GM18519 (cell line): ENCODE results near the gene YIPF1.
"Not testable (repeated sequence)": the region's sequence is repeated elsewhere in the genome, so short reads cannot be mapped to it uniquely, and the experiment has no call there.

Source experiments
- ATAC-seq: cut with Tn5 transposase; IDR thresholded peaks from one replicate; pipeline ENCODE4 v1.9.1; 2021; ENCODE audit warnings: mild to moderate bottlenecking, moderate library complexity; ENCODE audit not compliant: unreplicated experiment, low FRiP score

Gene YIPF1

DNA sequence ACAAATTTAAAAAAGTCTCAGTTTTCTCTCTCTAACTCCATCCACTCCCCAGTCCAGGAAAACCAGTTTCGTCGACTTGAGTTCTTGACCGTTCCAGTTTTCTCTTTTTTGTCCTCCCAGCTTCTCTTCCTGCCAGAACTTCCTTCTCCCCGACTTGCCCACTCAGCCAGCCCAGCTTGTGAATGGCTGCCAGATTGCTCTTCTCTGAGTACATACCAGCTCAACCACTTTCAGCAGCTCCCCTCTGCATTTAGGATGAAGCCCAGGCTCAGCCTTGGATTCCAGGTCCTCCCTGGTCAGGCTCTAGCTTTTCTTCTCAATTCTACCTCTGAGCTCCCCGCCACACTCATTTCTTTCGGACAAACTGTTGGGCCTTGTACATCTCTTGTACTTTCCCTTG lies 5.8 kb upstream of the YIPF1 start:
- ATAC-seq = no peak

GRCh38 chr1:53894644-53895043 lies 5.0 kb upstream of the YIPF1 start:
- ATAC-seq = no peak

DNA sequence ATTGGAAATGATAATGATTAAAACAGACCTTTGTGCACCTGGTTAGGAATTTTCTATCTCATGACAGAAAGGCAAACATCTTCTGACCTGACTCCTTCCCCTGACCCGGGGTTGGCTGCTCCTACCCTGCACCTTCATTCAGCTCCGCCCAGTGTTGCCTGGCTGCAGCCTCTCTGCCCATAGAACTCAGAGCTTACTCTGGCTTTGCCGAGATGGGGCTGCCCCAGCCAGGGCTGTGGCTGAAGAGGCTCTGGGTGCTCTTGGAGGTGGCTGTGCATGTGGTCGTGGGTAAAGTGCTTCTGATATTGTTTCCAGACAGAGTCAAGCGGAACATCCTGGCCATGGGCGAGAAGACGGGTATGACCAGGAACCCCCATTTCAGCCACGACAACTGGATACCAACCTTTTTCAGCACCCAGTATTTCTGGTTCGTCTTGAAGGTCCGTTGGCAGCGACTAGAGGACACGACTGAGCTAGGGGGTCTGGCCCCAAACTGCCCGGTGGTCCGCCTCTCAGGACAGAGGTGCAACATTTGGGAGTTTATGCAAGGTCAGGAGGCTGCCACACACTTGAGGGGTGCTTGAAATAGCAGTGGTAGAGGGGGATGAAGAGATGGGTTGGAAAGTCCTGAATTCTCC lies 4.5 kb upstream of the YIPF1 start, which contains the start of gene DIO1:
Gene DIO1, plus strand, starts transcription at position 189 of the 638 bp plus-strand sequence. Its CDS starts 24 bp downstream, at position 213.
- ATAC-seq = no peak

DNA sequence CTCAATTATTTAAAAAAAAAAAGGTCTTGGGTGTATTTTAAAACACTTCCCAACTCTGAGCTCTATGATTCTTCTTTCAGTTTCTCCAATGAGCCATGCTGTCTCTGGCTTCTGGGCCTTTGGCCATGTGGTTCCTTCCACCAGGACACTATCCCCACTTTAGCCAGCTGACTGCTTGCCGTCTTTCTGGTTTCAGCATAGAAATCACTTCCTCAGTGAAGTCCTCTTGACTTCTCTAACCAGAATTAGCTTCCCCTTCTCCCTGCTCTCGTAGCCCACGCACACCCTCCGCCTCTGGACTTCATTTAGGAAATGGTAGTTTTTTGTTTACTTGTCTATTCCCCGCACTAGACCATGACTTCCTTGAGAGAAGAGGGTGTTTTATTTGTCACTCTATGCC lies 3.3 kb upstream of the YIPF1 start:
- no peak for ATAC-seq

DNA sequence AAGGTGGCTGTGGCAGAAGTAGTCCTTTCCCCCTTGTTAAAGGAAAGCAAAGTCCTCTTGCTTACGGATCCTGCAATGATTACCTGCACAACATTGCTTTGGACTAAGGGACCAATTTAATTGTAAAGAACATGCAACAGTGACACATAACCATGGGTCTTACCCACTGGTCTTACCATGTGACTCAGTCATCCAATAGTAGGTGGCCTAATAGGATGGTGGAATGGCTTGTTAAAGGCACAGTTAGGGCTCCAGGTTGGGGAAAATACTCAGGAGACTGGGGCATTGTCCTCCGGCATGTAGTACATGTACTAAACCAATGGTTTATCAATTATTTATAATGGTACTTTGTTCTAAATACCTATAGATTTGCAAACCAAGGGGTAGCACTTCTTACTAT lies 2.1 kb upstream of the YIPF1 start:
- ATAC-seq = no peak

DNA sequence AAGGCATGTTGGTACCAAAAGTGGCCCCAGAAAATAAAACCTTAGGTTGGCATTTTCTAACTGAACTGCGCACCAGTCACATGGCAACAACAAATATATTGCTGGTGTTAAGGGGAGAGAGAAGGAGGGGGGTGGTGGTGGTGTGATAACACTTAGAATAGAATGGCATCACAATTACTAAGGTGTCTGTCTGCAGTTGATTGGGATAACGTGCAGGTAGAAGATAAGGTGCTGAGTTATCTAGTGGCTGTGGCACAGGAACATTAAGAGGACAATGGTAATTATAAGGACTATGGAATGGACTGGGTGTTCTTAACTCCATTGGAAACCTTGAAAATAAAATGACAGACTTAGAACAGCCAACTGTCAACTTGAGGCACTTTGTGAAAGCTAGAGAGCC lies 1.4 kb upstream of the YIPF1 start:
- no peak for ATAC-seq

GRCh38 chr1:53890522-53890941 lies 935 bp upstream of the YIPF1 start:
- ATAC-seq = no peak

GRCh38 chr1:53888681-53889080 lies 916 bp downstream of the YIPF1 start:
- ATAC-seq = no peak

GRCh38 chr1:53883600-53883999 lies 6.0 kb downstream of the YIPF1 start:
- ATAC-seq = not testable (repeated sequence)

DNA sequence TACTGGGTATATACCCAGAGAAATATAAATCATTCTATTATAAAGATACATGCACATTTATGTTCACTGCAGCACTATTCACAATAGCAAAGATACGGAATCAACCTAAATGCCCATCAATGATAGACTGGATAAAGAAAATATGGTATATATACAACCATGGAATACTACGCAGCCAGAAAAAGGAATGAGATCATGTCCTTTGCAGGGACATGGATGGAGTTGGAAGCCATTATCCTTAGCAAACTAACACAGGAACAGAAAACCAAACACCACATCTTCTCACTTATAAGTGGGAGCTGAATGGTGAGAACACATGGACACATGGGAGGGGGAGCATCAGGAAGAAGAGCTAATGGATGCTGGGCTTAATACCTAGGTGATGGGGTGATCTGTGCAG lies 7.7 kb downstream of the YIPF1 start:
- ATAC-seq = not testable (repeated sequence)

- ATAC-seq = no peak
These were observed 11.0 kb downstream of the YIPF1 start for GRCh38 chr1:53878492-53879105.

DNA sequence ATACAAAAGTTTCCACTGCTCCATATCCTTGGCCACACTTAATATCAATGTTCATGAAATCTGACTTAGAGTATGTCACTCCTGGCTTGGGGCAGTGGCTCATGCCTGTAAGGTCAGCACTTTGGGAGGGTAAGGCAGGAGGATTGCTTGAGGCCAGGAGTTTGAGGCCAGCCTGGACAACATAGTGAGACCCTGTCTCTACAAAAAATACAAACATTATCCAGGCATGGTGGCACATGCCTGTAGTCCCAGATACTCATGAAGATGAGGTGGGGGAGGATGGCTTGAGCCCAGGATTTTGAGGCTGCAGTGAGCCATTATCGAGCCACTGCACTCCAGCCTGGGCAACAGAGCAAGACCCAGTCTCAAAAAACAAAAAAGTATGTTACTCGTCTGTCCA lies 14.4 kb downstream of the YIPF1 start:
- not testable (repeated sequence) for ATAC-seq

- ATAC-seq = no peak
These were observed 17.7 kb downstream of the YIPF1 start for GRCh38 chr1:53871773-53872484.

- no peak for ATAC-seq
These were observed 18.4 kb downstream of the YIPF1 start for GRCh38 chr1:53871221-53871620.

- ATAC-seq = no peak
These were observed 20.0 kb downstream of the YIPF1 start for GRCh38 chr1:53869454-53870117.

GRCh38 chr1:53868565-53868964 lies 21.0 kb downstream of the YIPF1 start:
- ATAC-seq = no peak

DNA sequence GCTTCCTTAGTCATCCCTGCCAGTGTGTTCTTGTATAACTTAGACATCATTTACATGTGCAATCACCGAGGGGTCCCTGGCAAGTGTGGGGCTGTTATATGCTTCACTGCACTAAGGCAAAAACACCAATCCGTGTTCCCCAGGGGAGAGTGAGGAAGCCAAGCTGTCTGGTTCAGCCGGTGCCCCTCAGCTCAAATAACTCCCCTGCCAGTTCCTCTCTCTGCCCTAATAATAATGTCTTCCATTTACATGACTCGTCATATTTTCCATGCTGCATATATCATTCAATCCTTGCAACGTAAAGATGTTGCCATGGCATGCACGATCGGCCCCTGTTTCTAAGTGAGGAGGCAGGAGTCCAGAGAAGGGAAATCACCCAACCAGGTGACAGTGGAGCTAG lies 27.1 kb downstream of the YIPF1 start:
- no peak for ATAC-seq

GRCh38 chr1:53860967-53861411 lies 28.6 kb downstream of the YIPF1 start:
- ATAC-seq = no peak

- ATAC-seq = no peak
These were observed 37.9 kb downstream of the YIPF1 start for GRCh38 chr1:53851571-53852285.

DNA sequence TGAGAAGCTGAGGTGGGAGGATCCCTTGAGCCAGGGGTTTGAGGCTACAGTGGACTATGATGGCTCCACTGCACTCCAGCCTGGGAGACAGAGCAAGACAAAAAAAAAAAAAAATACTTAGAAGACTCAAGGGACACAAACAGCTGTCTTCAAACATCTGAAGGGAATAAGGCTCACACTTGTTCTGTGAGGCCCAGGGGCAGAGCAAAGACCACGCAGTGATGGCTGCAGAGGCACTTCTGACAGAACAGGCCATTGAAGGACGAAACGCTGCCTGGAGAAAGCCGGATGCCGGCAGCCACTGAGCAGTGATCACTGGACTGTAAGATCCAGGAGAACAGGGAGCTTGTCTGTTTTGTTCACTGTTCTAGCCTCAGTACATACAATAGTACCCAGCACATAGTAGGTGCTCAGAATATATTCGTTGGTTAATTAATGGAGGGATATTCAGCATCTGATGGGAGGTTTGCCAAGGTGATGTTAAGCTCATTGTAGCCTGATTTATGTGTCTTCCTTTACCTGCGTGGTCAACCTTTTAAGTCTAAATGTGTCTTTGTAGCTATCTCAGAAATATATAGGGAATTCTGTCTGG lies 39.4 kb downstream of the YIPF1 start:
- no peak for ATAC-seq
